HG03097 (cell line): ENCODE measurements around the gene CDKL2.
"Not testable (repeated sequence)": the region's sequence is repeated elsewhere in the genome, so short reads cannot be mapped to it uniquely, and the experiment has no call there.

Experiments
- ATAC-seq: cut with Tn5 transposase; IDR thresholded peaks from one replicate; pipeline ENCODE4 v1.9.1; 2021; ENCODE audit not compliant: unreplicated experiment, low FRiP score

The CDKL2 gene

GRCh38 chr4:75557696-75558095 lies 72.6 kb downstream of the CDKL2 start:
- ATAC-seq: no peak

GRCh38 chr4:75555294-75556164 lies 74.8 kb downstream of the CDKL2 start, which contains the start of gene ODAPH:
ODAPH (plus strand) TSS chr4:75556066; CDS start chr4:75556083, 17 bp downstream.
- no peak for ATAC-seq

- ATAC-seq: no peak
These were observed 77.9 kb downstream of the CDKL2 start for GRCh38 chr4:75552452-75552851.

DNA sequence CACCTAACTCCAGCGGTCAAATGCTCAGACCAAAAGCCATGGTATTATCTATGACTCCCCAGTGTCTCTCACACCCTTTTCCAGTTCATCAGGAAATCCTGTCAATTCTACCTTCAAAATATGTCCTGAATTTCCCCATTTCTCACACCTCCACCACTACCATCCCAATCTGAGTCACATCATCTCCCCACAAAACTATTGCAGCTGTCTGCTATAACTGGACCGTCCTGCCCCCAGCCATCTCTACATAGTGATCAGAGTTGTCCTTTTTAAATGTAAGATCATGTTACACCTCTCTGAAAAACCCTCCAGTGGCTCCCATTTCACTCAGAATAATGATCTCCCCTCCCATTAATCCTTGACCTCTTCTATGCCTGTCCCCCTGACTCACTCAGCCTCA lies 81.3 kb downstream of the CDKL2 start:
- no peak for ATAC-seq

DNA sequence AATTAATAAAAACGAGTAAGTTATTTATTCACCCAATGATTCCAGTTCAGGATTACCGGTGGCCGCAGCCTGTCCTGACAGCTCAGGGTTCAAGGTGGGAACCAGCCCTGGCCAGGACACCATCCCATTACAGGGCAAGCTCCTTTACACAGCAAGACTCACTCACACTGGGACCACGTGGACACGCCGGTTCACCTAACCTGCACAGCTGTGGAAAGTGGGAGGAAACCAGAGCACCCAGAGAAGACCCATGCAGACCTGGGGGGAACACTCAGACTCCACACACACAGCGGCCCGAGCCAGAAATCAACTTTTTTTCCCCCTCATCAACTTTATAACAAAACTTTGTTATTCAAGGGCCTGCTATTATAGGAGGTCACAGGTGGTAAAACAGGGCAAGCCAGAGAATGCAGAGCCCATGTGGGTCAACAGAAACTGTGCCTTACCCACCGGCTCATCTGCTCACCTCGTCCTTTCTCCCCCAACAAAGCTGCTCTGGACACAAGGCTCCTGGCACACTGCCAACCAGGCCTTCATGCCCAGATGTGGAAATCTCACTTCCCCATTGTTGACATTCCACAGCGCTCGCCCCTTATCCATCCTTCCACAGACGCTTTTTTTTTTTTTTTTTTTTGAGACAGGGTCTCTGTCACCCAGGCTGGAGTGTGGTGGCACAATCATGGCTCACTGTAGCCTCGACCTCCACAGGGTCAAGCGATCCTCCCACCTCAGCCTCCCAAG lies 82.5 kb downstream of the CDKL2 start:
- ATAC-seq: no peak

DNA sequence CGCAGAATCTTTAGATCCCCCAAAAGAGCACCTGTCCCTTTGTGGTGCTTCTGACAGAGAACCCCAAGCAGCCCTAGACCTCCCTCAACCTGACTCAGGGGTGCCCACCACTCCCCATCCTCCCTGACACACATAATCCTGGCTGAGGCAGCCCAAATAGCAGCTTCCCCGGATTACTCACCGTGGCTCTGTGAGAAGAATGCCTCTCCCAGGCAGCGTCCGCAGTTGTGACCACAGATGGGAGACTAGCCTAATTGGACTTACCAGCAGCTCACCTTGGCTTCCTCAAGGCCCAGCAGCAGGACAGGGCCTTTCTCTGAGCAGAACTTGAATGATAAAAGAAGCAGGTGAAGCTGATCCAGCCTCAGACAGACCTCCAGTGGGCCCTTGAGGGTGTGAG lies 84.8 kb downstream of the CDKL2 start:
- no peak for ATAC-seq

DNA sequence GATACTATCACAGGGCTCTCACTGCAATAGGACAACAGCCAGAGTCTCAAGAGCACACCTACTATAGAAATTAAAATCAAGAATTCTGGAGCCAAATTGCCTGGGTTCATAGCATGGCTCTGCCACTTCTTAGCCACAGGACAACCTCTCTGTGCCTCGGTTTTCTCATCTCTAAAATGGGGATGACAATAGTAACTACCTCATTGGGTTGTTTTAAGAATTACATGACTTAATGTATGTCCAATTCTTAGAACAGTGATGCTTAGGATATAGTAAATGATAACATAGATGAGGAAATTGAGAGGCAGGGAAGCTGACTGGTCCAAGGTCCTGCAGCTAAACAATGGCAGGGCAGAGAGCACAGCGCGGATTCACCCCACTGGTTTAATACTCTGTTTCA lies 85.5 kb downstream of the CDKL2 start:
- ATAC-seq: no peak

DNA sequence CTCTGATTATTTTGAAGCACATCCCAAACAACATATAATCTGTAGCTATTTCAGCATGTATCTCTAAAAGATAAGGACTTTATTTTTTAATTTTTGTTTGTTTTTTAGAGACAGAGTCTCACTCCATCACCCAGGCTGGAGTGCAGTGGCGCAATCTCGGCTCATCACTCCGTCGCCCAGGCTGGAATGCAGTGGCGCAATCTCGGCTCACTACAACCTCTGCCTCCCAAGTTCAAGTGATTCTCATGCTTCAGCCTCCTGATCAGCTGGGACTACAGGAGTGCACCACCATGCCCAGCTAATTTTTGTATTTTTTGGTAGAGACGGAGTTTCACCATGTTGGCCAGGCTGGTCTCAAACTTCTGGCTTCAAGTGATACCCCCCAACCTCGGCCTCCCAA lies 86.1 kb downstream of the CDKL2 start:
- not testable (repeated sequence) for ATAC-seq

DNA sequence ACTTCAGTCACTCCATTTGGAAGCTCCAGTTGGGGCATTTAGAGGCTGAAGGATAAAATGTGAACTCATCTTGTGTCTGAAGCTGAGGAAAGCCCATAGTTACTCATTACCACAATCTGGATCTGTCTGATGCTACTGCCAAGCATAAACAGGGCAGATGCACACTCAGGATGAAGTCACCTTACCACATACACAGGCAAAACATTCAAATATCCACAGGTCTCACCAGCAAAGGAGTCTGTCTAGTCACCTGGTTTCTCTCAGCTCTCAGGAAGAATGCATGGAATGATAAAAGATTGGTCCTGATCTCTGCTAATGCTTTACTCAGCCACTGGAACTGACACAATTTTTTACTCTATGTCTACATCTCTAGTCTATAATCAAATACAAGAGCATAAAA lies 87.5 kb downstream of the CDKL2 start:
- ATAC-seq: no peak

GRCh38 chr4:75537308-75537707 lies 93.0 kb downstream of the CDKL2 start:
- not testable (repeated sequence) for ATAC-seq

- not testable (repeated sequence) for ATAC-seq
These were observed 96.4 kb downstream of the CDKL2 start for GRCh38 chr4:75533926-75534325.

GRCh38 chr4:75533339-75533887 lies 96.9 kb downstream of the CDKL2 start:
- not testable (repeated sequence) for ATAC-seq

DNA sequence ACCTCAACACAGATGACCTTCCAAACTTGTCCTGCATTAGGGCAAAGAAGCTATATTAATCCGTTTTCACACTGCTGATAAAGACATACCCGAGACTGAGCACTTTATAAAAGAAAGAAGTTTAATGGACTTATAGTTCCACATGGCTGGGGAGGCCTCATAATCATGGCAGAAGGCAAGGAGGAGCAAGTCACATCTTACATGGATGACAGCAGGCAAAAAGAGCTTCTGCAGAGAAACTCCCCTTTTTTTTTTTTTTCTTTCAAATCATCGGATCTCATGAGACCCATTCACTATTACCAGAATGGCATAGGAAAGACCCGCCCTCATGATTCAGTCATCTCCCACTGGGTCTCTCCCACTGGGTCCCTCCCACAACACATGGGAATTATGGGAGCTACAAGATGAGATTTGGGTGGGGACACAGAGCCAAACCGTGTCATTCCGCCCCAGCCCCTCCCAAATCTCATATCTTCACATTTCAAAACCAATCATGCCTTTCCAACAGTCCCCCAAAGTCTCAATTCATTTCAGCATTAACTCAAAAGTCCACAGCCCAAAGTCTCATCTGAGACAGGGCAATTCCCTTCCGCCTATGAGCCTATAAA lies 98.7 kb downstream of the CDKL2 start:
- not testable (repeated sequence) for ATAC-seq

DNA sequence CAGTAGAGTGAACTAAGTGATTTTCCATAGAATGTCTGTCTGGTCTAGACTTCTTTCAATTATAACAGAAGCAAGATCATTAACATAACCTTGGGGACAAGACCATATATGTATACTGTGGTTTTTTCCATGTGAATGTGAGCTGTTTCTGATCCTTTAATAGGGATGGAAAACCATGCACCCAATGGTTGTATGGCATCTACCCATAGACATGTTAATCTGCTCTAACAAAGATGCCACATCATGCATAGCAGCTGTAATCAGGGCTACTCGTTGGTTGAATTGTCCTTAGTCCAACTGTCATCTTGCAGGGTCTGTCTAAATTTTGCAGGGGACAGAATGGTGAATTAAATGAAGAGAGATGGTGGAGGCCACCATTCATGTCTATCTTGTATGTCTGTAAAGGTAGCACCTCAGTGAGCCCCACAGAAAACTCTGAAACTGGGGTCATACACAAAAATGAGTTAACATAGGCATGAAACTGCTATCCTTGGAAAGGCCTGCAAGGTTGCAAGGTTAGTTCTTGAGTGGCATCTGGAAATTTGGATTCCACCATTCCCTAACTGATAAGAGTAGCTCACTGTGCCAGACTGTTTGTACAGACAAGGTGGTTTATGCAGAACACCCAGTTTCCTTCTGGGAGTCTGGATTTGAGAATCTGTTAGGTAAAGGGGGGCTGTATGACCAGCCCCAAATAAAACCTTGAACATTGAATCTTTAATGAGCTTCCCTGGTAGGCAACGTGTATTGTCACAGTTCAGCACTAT lies 99.6 kb downstream of the CDKL2 start:
- no peak for ATAC-seq
